T-cell (primary cell): ENCODE measurements around the gene IMP3. TPM values are rescaled to one million over a fixed set of nuclear protein-coding genes. Genes with fewer than 3 reads are reported as not detected.

Experiments used
- ATAC-seq, 4 experiments: fragments of 200-7000 bp in 3 of 4; fragments of 150-1000 bp in 1 of 4; cut with Tn5 transposase; replicated peaks in 1 of 4; 1 replicate in 3 of 4; 2 replicates in 1 of 4; pipeline ENCODE4 v1.10.0; 2021; ENCODE audit warnings: moderate library complexity in 3 of 4, mild to moderate bottlenecking in 2 of 4, moderate number of reproducible peaks in 1 of 4
- CTCF ChIA-PET, 2 donors: fragments of 300-600 bp; sonication (Branson Sonifier 250); formaldehyde crosslinking; loops; one replicate each; lab custom pipeline; 2022; ENCODE audit warnings: antibody characterized with exemption in 2 of 2; lab: Charles Lee
- POLR2A ChIA-PET, 2 donors: fragments of 300-600 bp; sonication (Branson Sonifier 250); formaldehyde crosslinking; loops; one replicate each; lab custom pipeline; 2022; ENCODE audit warnings: antibody characterized with exemption in 2 of 2; lab: Charles Lee
- DNase-seq, 35 experiments: peaks; one replicate each; pipeline versions ENCODE4 v3.0.0 to v3.0.0-alpha.2; 2013 to 2023
- H3K27ac ChIP-seq: one replicate; pipeline ENCODE4 v1.5.1; 2013; ENCODE audit warnings: low read length
- H3K27me3 ChIP-seq, 2 experiments: replicated peaks in 1 of 2; 1 replicate in 1 of 2; 2 replicates in 1 of 2; pipeline versions ENCODE4 v1.6.1 to v1.7.0; 2013; ENCODE audit warnings: low read length in 1 of 2, mixed read lengths in 1 of 2; ENCODE audit not compliant: control insufficient read depth in 2 of 2, insufficient read depth in 2 of 2; ENCODE audit errors: extremely low read depth in 1 of 2
- H3K36me3 ChIP-seq, 2 donors: 1 replicate in 1 of 2; 2 replicates in 1 of 2; pipeline versions ENCODE4 v1.6.1 to v1.7.0; 2013; ENCODE audit warnings: low read length in 1 of 2; ENCODE audit not compliant: control insufficient read depth in 2 of 2, insufficient read depth in 1 of 2; ENCODE audit errors: extremely low read depth in 1 of 2
- H3K4me1 ChIP-seq, 2 experiments: 1 replicate in 1 of 2; 2 replicates in 1 of 2; pipeline versions ENCODE4 v1.6.1 to v1.7.0; 2013; ENCODE audit warnings: low read length in 2 of 2, mixed read lengths in 1 of 2; ENCODE audit not compliant: insufficient read depth in 2 of 2, control insufficient read depth in 1 of 2; ENCODE audit errors: extremely low read depth in 1 of 2
- H3K4me3 ChIP-seq, 2 donors: 1 replicate in 1 of 2; 2 replicates in 1 of 2; pipeline versions ENCODE4 v1.5.1 to v1.7.0; 2013; ENCODE audit warnings: mild to moderate bottlenecking in 2 of 2, low read length in 1 of 2, moderate library complexity in 1 of 2; ENCODE audit not compliant: control insufficient read depth in 1 of 2; ENCODE audit errors: extremely low read depth in 1 of 2
- H3K9me3 ChIP-seq: 2 replicates; pipeline ENCODE4 v1.7.0; 2013
- H3K27ac Mint-ChIP-seq, 2 donors: one replicate each; pipeline ENCODE4 v1.8.0; 2020 to 2021; ENCODE audit warnings: mild to moderate bottlenecking in 2 of 2, mixed read lengths in 2 of 2
- H3K27me3 Mint-ChIP-seq, 2 donors: one replicate each; pipeline ENCODE4 v1.8.0; 2021 to 2022; ENCODE audit warnings: mixed read lengths in 2 of 2
- H3K36me3 Mint-ChIP-seq: one replicate; pipeline ENCODE4 v1.8.0; 2021; ENCODE audit warnings: mixed read lengths
- H3K4me1 Mint-ChIP-seq, 3 donors: one replicate each; pipeline ENCODE4 v1.8.0; 2020 to 2022; ENCODE audit warnings: mixed read lengths in 3 of 3, mild to moderate bottlenecking in 1 of 3
- H3K4me3 Mint-ChIP-seq, 3 donors: one replicate each; pipeline ENCODE4 v1.8.0; 2020 to 2022; ENCODE audit warnings: mild to moderate bottlenecking in 3 of 3, mixed read lengths in 3 of 3, moderate library complexity in 3 of 3
- H3K9me3 Mint-ChIP-seq, 3 donors: one replicate each; pipeline ENCODE4 v1.8.0; 2020 to 2022; ENCODE audit warnings: mixed read lengths in 3 of 3
- WGBS: methylation state at CpG from one replicate; pipeline ENCODE4 v1.1.5; 2013; ENCODE audit warnings: missing lambda C conversion rate; ENCODE audit not compliant: insufficient coverage; 5-methylcytosine and 5-hydroxymethylcytosine counted together
- total RNA-seq, 35 experiments: library from RNA in 6 of 35; stranded (reverse) in 6 of 35; fragments of 120-200 nt in 1 of 35; gene quantifications; one replicate each; pipeline versions ENCODE4 v1.2.1 to v1.2.4 and lab custom pipeline; 2013 to 2026

Gene IMP3
- total RNA-seq, 5 donors from 2014 or later (not counting 1 experiment from before 2014, with no cell fraction given) = 39.6 to 86.6 (median 81.8) TPM

DNA sequence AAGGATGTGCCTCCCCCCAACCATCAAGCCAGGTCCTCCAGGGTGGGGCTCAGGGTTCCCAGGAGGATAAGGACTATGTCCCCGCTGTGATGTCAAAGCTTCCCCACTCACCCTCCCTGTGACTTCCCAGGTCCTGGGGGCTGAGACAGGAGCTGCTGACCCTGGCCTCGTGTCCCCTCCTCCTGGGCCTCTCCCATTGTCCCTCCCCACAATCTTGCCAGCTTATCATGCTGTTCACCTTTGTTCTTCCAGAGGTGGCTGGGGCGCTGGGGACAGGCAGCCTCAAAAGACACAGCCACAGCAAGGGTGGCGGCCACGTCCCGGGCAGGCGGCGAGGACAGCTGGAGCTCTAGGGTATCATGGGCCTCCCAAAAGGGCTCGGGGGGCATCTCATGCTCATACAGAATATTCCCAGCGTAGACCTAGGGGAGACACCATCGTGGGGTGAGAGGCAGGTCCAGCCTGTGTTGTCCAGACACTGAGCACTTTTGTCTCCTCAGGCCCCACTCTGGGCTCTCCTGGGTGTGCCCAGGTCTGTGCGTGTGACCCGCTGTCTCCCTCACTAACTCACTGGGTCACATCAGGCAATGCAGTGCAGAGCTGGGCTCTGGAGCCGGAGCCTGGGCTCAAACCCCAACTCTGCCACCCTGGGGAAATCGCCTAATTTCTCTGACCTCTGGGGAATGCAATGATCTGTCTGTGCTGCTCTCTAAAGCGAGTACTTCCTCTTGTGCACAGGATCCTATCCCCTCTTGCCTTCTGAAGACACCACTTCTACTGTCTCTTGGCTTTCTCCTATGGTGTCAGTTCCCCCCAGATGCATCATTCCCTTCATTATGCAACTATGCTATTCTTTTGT, 37.7 kb upstream of the IMP3 start:
- POLR2A ChIA-PET = no interaction called here
- Histone ChIP-seq H3K4me1 (no peaks in the 10 kb centered on the region), H3K4me3 (no peak overlapping the region), H3K27ac (no peak overlapping the region), H3K36me3 (no peaks in the 10 kb centered on the region), H3K27me3 (no peaks in the 10 kb centered on the region), H3K9me3 (no peaks in the 10 kb centered on the region)
- H3K4me1 Mint-ChIP-seq = no peaks in the 10 kb centered on the region
- ATAC-seq (no peak), DNase-seq (no peak)
- H3K9me3 Mint-ChIP-seq = no peaks in the 10 kb centered on the region
- 73% methylated on average over 15 of the region's 16 CpGs for WGBS
- H3K4me3 Mint-ChIP-seq = no peak overlapping the region
- CTCF ChIA-PET = no interaction called here
- H3K27me3 Mint-ChIP-seq = no peaks in the 10 kb centered on the region
- no peaks in the 10 kb centered on the region for H3K36me3 Mint-ChIP-seq
- H3K27ac Mint-ChIP-seq = no peak overlapping the region

GRCh38 chr15:75676688-75677464, 36.9 kb upstream of the IMP3 start:
- no peaks in the 10 kb centered on the region for H3K9me3 ChIP-seq
- H3K9me3 Mint-ChIP-seq = no peaks in the 10 kb centered on the region
- no peak overlapping the region for H3K27ac ChIP-seq
- ChIA-PET POLR2A (no interaction called here), CTCF (no interaction called here)
- no peaks in the 10 kb centered on the region for H3K27me3 Mint-ChIP-seq
- DNase-seq = no peak
- WGBS = 85% methylated on average over 24 of the region's 30 CpGs
- no peaks in the 10 kb centered on the region for H3K4me1 Mint-ChIP-seq
- no peaks in the 10 kb centered on the region for H3K36me3 ChIP-seq
- no peaks in the 10 kb centered on the region for H3K36me3 Mint-ChIP-seq
- no peak overlapping the region for H3K27ac Mint-ChIP-seq
- no peak overlapping the region for H3K4me3 ChIP-seq
- H3K4me3 Mint-ChIP-seq = no peak overlapping the region
- H3K27me3 ChIP-seq = no peaks in the 10 kb centered on the region
- no peaks in the 10 kb centered on the region for H3K4me1 ChIP-seq
- no peak for ATAC-seq

- WGBS = 90% methylated on average over 40 of the region's 41 CpGs
- H3K9me3 Mint-ChIP-seq = no peaks in the 10 kb centered on the region
- Histone ChIP-seq H3K4me1 (no peaks in the 10 kb centered on the region), H3K9me3 (no peaks in the 10 kb centered on the region), H3K27me3 (no peaks in the 10 kb centered on the region), H3K4me3 (no peak overlapping the region), H3K27ac (no peak overlapping the region), H3K36me3 (no peaks in the 10 kb centered on the region)
- CTCF ChIA-PET = no interaction called here
- POLR2A ChIA-PET = no interaction called here
- H3K4me3 Mint-ChIP-seq = no peak overlapping the region
- H3K36me3 Mint-ChIP-seq = no peaks in the 10 kb centered on the region
- H3K27me3 Mint-ChIP-seq = no peaks in the 10 kb centered on the region
- no peak overlapping the region for H3K27ac Mint-ChIP-seq
- no peaks in the 10 kb centered on the region for H3K4me1 Mint-ChIP-seq
- no peak for DNase-seq
- ATAC-seq = no peak
Observed at GRCh38 chr15:75675579-75676404, 35.8 kb upstream of the IMP3 start.

GRCh38 chr15:75674366-75674765, 34.3 kb upstream of the IMP3 start:
- Mint-ChIP-seq H3K36me3 (no peaks in the 10 kb centered on the region), H3K4me3 (no peak overlapping the region), H3K27me3 (no peaks in the 10 kb centered on the region), H3K9me3 (no peaks in the 10 kb centered on the region), H3K4me1 (no peaks in the 10 kb centered on the region), H3K27ac (no peak overlapping the region)
- WGBS = 74% methylated on average over 8 of the region's 8 CpGs
- no peaks in the 10 kb centered on the region for H3K36me3 ChIP-seq
- no peaks in the 10 kb centered on the region for H3K27me3 ChIP-seq
- H3K4me1 ChIP-seq = no peaks in the 10 kb centered on the region
- no peak for ATAC-seq
- POLR2A ChIA-PET = no interaction called here
- H3K27ac ChIP-seq = no peak overlapping the region
- CTCF ChIA-PET = no interaction called here
- no peaks in the 10 kb centered on the region for H3K9me3 ChIP-seq
- H3K4me3 ChIP-seq = no peak overlapping the region
- no peak for DNase-seq

GRCh38 chr15:75673426-75674235, 33.6 kb upstream of the IMP3 start:
- H3K9me3 Mint-ChIP-seq = no peaks in the 10 kb centered on the region
- ATAC-seq (no peak), DNase-seq (no peak)
- ChIA-PET POLR2A (no interaction called here), CTCF (no interaction called here)
- no peaks in the 10 kb centered on the region for H3K36me3 Mint-ChIP-seq
- H3K4me3 Mint-ChIP-seq = no peak overlapping the region
- H3K27me3 Mint-ChIP-seq = no peaks in the 10 kb centered on the region
- WGBS = 91% methylated on average over 6 of the region's 10 CpGs
- Histone ChIP-seq H3K4me1 (no peaks in the 10 kb centered on the region), H3K27me3 (peaks cover 0 to 2% of the 10 kb centered on the region in 2 experiments), H3K4me3 (no peak overlapping the region), H3K27ac (no peak overlapping the region), H3K9me3 (no peaks in the 10 kb centered on the region), H3K36me3 (no peaks in the 10 kb centered on the region)
- no peak overlapping the region for H3K27ac Mint-ChIP-seq
- H3K4me1 Mint-ChIP-seq = no peaks in the 10 kb centered on the region
